Panc1 (cell line): ENCODE data around the gene MTUS2. TPM values are rescaled to one million over a fixed set of nuclear protein-coding genes. Genes with fewer than 3 reads are reported as not detected.

ENCODE experiments used
- ATAC-seq: fragments of 200-7000 bp; cut with Tn5 transposase; 2 replicates; pipeline ENCODE4 v1.9.1; 2020; ENCODE audit warnings: mild to moderate bottlenecking, moderate library complexity
- BruUV-seq: library from RNA; stranded (reverse); fragments of 400-500 nt; replicated peaks from 2 replicates; lab custom pipeline; 2021; lab: Mats Ljungman, UMichigan
- CTCF ChIA-PET: fragments of 300-600 bp; sonication (Branson Sonifier 250); formaldehyde crosslinking; loops from one replicate; lab custom pipeline; 2022; ENCODE audit warnings: antibody characterized with exemption; lab: Charles Lee
- POLR2A ChIA-PET: fragments of 300-600 bp; sonication (Branson Sonifier 250); formaldehyde crosslinking; loops from one replicate; lab custom pipeline; 2022; ENCODE audit warnings: antibody characterized with exemption; lab: Charles Lee
- DNase-seq: peaks from one replicate; pipeline ENCODE4 v3.0.0-alpha.2; 2010; ENCODE audit warnings: low read depth, low spot score
- H3K27ac ChIP-seq: 2 replicates; pipeline ENCODE4 v1.5.1; 2011; ENCODE audit warnings: mild to moderate bottlenecking, low read length, inconsistent platforms
- H3K27me3 ChIP-seq: fragments of 200-500 bp; sonication (Bioruptor generic); 2 replicates; pipeline ENCODE4 v1.6.0; 2014; ENCODE audit warnings: low read length, inconsistent platforms; ENCODE audit not compliant: control insufficient read depth, insufficient read depth
- H3K36me3 ChIP-seq: fragments of 200-500 bp; sonication (Bioruptor generic); 2 replicates; pipeline ENCODE4 v1.5.1; 2014; ENCODE audit warnings: inconsistent platforms, mild to moderate bottlenecking, low read length, moderate library complexity; ENCODE audit not compliant: control insufficient read depth, insufficient read depth
- H3K4me1 ChIP-seq: 2 replicates; pipeline ENCODE4 v1.5.1; 2011; ENCODE audit warnings: inconsistent platforms, mild to moderate bottlenecking, low read length, moderate library complexity; ENCODE audit not compliant: control insufficient read depth, insufficient read depth
- H3K4me3 ChIP-seq, 2 experiments: 2 replicates each; pipeline ENCODE4 v1.5.1; 2011 to 2012; ENCODE audit warnings: low read depth in 2 of 2, low read length in 2 of 2, mild to moderate bottlenecking in 2 of 2, inconsistent platforms in 1 of 2, moderate library complexity in 1 of 2
- H3K9me3 ChIP-seq: fragments of 200-500 bp; sonication (Bioruptor generic); 2 replicates; pipeline ENCODE4 v1.5.1; 2014; ENCODE audit warnings: low read depth, mild to moderate bottlenecking, inconsistent platforms, low read length, moderate library complexity; ENCODE audit not compliant: control insufficient read depth, insufficient read depth
- CTCF ChIP-seq: fragments of 450-650 bp; IDR thresholded peaks from 2 replicates; pipeline ENCODE4 v1.5.1; 2017; ENCODE audit warnings: mild to moderate bottlenecking
- POLR2AphosphoS5 ChIP-seq: IDR thresholded peaks from 2 replicates; pipeline ENCODE4 v1.6.1; 2012; ENCODE audit warnings: mild to moderate bottlenecking, low read depth, low read length, moderate library complexity
- REST ChIP-seq, 2 experiments: IDR thresholded peaks; 2 replicates each; pipeline ENCODE4 v1.6.1; 2011 to 2012; ENCODE audit warnings: low read depth in 2 of 2, control low read depth in 1 of 2, low read length in 1 of 2, mild to moderate bottlenecking in 1 of 2, moderate library complexity in 1 of 2; ENCODE audit not compliant: insufficient read depth in 1 of 2
- SIN3A ChIP-seq: IDR thresholded peaks from 2 replicates; pipeline ENCODE4 v1.6.1; 2012; ENCODE audit warnings: low read depth, mild to moderate bottlenecking, low read length, moderate library complexity, borderline replicate concordance; ENCODE audit not compliant: insufficient read depth
- TCF7L2 ChIP-seq: IDR thresholded peaks from 2 replicates; pipeline ENCODE4 v1.6.1; 2011; ENCODE audit warnings: mild to moderate bottlenecking, low read depth, low read length, inconsistent platforms
- in situ Hi-C: cut with HindIII; loops from 2 replicates; pipeline ENCODE4 v1.10.0; 2016; ENCODE audit warnings: low sequenced_read_pairs, low pct_unique_long_range_greater_than_20kb
- intact Hi-C: fragments of 100-400 bp; cut with micrococcal nuclease; formaldehyde crosslinking; loops from one replicate; pipeline ENCODE4 v1.10.0; 2022; ENCODE audit not compliant: unreplicated experiment
- total RNA-seq: library from RNA; stranded (reverse); gene quantifications from one replicate; pipeline ENCODE4 v1.2.1, GENCODE V29; 2021; ENCODE audit not compliant: unreplicated experiment

Gene MTUS2
- total RNA-seq, 1 experiment from 2014 or later: 0.05 TPM

GRCh38 chr13:28885181-28885580 is 65.0 kb downstream of the MTUS2 start:
- no peaks in the 10 kb centered on the region for H3K27me3 ChIP-seq
- no peaks in the 10 kb centered on the region for H3K9me3 ChIP-seq
- no peaks in the 10 kb centered on the region for H3K36me3 ChIP-seq
- intact Hi-C loops: no loop called here
- H3K4me3 ChIP-seq: no peak overlapping the region
- no peak overlapping the region for H3K27ac ChIP-seq
- CTCF ChIA-PET: no interaction called here
- POLR2A ChIA-PET: no interaction called here
- TF ChIP-seq SIN3A (no peak), REST (IDR thresholded peaks at IDR 0.05; ENCODE audit: insufficient read depth in 1 of 2, low read depth in 2 of 2, low read length in 1 of 2) (no peak), TCF7L2 (no peak)
- DNase-seq: no peak
- in situ Hi-C loops: no loop called here
- BruUV-seq: no TSS peak
- H3K4me1 ChIP-seq: no peaks in the 10 kb centered on the region
- no peak for ATAC-seq

GRCh38 chr13:28889086-28889732 is 69.1 kb downstream of the MTUS2 start:
- Histone ChIP-seq H3K27me3 (no peaks in the 10 kb centered on the region), H3K9me3 (no peaks in the 10 kb centered on the region), H3K4me3 (no peak overlapping the region), H3K36me3 (no peaks in the 10 kb centered on the region), H3K27ac (no peak overlapping the region), H3K4me1 (no peaks in the 10 kb centered on the region)
- TF ChIP-seq REST (IDR thresholded peaks at IDR 0.05; ENCODE audit: insufficient read depth in 1 of 2, low read depth in 2 of 2, low read length in 1 of 2) (no peak), CTCF (no peak), POLR2AphosphoS5 (no peak), TCF7L2 (no peak), SIN3A (no peak)
- intact Hi-C loops: no loop called here
- no TSS peak for BruUV-seq
- in situ Hi-C loops: no loop called here
- DNase-seq (no peak), ATAC-seq (no peak)
- POLR2A ChIA-PET: no interaction called here
- CTCF ChIA-PET: no interaction called here
